Stimulated activated CD8-positive, alpha-beta memory T cell treated with anti-CD3 and anti-CD28 coated beads, Interleukin-7, amount 100 ng/mL, for 4 hours (primary cell): ENCODE results near the gene PCDH9.

Source experiments
- DNase-seq, 2 donors: peaks; one replicate each; pipeline ENCODE4 v3.0.0-alpha.2; 2020; ENCODE audit warnings: low read depth in 2 of 2

The PCDH9 gene

DNA sequence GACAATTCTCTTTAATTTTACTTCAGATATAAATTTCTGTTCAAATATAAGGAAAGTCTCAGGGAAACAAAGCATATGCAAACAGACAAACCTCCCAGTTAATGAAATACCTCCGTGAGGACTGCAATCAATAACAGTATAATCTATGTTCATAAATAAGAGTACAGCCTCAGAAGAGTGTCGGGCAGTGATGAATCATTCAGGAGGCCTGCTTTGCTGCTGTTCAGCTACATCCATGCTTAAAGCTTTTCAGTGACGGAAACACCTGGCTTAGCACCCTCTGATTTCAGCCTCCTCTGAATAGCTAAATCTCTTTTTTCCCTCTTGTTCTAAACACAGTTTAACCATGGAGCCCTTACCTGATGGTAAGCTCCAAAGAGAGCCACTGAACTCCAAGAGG lies 69.0 kb downstream of the PCDH9 start:
- no peak for DNase-seq

DNA sequence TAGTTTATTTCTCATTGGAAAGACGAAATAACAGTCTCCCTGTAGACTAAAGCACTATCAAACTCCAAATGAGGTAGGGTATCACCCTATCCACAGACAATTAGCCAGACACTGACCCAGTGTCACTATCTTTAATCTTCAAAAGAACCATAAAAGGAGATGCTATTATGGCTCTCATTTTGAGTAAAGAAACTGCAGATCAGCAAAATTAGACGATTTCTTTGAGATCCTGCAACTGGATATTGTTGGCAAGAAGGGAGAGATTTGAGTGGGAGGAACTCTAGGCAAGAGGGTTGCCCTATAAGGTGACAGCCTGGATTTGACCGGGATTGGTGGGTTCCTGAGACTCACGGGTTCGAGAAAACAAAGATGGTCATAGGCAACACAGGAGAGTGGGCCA lies 71.2 kb downstream of the PCDH9 start:
- DNase-seq = no peak

DNA sequence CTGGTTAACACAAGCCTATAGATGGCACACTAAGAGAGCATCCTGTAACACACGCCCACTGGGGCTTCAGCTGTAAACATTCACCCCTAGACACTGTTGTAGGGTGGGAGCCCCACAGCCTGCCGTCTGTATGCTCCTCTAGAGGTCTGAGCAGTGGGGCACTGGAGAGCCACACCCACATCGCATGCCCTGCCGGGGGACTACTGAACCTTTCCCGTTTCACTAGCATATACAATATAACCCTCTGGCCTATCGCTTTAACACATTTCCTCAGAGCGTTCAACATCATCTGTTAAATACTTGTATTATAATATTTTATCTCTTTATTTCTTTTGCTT lies 73.4 kb downstream of the PCDH9 start:
- DNase-seq = no peak

DNA sequence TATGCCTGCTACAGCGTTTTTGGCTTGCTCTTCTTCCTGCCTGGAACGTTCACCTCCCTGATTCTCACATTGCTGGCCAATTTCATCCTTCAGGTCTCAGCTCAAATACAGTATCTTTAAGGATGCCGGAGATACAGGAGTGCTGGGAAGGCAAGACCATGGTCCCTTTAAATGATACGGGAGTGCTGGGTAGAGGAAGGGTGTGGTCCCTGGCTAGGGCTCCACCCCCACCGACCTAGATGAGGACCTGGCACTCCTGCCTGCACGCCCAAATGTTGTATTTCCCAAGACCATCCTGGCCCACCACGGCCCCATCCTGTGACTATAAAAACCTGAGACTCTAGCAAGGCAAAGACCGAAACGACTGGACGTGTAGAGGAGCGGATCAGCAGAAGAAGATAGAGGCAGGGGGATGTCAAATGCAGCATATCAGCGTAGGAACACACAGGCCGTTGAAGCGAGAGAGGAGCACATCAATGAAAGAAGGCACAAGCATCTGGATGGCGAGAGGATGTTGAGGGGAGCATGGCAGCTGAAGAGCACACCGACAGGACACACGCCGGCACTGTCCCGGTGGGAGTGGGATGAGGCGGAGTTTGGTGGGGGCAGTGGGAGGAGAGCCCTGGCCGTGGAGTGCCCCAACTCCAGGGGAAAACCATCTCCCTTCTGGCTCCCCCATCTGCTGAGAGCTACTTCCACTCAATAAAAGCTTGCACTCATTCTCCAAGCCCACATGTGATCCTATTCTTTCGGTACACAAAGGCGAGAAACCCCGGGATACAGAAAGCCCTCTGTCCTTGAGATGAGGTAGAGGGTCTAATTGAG lies 74.0 kb downstream of the PCDH9 start:
- no peak for DNase-seq

DNA sequence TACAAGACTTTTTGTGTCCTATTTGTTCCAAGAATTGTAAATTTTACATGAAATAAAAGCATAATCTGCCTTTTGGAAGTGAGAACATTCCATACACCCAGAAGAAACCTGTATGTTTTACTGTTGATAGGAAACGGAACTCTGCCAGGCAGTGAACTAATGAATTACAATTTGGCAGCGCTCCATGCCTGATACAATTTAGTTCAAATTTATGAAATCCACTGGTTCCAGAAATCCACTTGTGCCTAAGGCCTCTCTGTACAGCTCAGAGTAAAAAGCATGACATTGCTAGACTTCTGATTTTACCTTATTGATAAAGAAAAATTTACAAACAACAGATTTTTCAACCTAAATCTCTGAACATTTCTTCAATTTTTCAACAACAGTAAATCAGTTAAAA lies 78.1 kb downstream of the PCDH9 start:
- DNase-seq = no peak

DNA sequence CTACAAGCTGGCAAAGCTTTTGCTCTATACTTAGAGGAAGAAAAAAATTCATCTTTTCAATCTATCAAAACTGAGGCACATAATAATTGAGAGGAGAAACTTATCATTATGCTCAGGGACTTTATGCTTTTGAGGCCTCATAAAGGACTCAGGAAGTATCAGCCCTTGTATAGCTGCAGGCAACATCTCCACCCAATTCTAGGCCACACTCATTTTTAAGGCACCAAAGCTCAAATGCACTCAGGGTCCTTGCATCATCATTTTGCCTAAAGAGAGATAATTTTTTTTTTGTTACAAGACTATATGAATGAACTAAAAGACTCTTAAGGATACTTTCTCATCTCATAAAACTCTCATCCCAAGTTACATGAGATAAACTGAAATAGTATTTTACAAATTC lies 78.5 kb downstream of the PCDH9 start:
- no peak for DNase-seq

DNA sequence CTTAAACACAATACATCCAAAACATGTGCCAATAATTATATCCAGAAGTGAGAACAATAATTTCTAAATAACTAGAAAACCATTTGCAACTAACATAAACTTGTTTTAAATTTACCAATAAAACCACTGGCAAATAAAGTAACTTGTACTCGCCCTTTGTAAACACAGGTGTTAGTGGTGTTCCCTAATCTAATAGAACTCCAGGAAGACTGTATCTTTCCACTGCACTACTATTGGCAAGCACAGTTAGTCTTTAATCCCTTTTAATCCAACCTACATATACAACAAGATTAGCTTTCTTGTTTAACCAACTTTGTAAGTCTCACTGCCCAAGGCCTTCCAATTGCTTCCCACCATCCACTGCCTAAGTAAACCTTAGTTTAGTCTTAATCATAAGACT lies 79.5 kb downstream of the PCDH9 start:
- DNase-seq = no peak

DNA sequence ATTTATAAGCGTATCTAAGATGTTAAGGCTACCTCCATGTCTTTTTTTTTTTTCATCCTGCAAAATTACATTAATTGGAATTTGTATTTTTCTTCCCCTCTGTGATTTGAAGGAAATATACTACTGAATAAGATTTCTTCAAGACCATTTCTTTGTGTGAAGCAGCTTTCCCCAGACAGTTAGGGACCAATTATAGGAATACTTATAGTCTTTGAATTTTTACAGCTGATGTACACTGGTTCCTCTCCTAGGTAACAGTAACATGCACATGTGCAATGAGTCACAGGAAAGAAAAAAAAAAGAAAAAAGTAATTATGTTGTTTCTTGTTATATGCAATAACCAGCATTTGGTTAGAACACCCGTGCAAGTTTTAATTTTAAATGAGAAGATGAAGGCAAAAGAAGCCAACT lies 82.0 kb downstream of the PCDH9 start:
- no peak for DNase-seq

DNA sequence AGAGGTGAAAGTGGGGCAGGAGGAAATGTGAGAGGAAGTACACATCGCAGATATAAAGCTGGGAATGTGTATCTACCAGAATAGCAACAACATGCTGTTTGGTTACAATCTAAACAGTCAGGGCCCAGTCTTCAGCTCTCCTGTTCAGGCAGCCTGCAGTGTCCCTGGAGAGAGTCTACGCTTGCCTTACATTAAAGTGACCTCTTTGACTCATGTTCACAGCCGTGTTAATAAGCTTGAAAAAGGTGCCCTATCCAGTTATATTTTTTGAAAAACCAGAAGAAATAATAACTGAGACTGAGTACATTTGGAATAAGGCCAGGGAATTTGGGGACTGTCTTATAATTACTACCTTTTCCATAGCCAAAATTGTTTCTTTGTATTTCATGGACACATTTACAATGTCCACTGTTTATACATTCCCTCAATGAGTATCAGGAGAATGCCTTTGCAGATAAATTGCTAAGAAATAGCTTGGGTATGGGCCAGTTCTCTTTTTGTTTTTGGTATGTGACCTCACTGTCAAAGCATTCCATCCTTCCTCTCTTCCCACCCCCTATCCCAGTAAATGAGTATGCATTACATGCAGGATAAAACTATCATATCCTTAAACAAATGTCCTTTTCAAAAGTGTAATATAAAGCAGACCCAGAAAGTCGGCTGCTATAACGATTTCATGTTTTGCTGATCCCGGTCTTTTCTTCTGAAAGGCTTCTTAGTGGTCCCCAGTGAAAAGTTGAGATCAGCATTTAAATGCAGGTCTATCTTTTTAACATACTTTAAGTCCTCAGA lies 82.6 kb downstream of the PCDH9 start:
- DNase-seq = no peak

DNA sequence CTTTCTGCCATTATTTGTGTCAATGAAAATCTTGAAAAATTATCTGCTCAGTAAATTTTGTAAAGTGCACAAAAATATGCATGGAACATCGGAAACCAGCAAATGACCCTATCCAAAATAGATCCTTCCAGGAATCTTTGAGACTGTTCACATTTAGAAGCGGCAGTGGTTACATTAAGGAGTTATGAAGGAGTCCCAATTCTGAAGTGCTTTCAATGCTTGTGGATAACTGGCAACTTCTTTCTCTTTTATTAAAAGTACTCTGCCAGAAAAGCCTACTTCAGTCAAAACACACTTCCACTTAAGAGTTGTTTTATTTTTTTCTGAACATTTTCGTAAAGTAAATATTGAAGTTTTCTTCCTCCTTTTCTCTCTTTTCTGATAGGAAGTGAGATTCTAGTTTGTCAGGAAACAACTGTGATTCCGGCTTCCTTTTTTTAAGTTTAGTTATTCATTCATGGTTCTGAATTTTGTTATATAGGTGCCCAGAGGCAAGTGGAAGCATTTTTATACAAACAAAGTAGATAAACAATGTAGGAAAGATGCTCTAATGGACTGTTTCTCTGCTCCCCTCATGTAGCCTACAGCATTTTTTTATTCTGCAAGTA lies 83.5 kb downstream of the PCDH9 start:
- no peak for DNase-seq

DNA sequence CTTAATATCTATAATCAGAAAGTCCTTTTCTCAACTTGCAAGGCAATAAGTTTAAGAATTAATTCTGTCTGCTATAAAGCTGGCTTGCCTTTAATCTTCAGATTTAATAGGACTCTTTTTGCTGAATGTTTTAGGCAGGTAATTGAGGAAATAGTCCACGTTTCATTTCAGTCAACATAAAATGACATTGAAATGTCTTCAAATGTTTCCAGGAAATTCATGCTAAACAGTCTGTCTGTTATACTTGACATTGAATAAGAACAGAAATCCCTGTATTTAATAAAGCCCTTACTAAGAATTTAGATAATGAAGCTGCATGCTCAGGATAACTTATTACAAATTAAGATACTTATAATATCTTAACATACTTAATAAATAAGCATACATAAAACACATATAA lies 84.2 kb downstream of the PCDH9 start:
- DNase-seq = no peak

DNA sequence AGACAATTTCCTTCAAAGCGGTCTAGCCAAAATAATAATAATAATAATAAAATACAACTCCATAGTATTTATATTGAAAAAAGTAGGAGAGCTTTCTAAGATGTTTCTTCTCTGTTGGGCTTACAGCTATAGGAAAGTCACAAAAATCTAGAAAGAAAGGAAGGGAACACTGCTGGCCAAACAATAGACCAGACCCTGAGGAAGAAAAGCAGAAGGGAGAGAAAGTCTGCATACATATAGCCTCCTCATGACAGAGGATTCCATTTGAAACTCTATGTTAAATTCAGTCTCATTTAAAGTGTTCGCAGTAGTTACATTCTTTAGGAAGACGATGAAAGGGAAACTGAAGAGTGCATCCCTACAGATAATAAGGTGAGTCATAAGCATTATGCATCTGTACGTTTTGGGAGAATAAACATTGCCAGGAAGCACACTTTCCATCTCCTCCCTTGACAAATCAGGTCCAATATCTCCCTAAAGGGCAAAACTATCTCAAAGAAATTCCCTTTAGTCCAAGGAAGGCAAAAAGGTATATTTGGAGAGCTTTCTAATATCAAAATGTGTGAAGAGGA lies 86.5 kb downstream of the PCDH9 start:
- DNase-seq = no peak

DNA sequence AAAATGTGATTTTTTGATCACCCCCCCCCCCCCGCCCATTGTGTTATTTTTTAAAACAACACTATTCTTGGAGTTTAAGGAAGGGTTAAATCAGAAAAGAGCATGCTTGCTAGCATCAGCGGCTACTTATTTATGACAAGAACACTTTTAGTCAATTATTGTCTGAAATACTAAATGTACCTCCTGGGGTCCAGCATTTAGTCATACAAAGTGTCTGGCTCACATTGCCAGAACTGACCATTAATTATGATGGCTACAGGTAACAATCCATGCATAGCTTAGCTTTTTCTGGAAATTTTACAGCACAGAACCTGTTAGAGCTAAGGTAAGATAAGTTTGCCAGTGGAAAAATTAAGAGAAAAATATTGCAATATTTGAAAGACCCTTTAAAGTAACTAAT lies 90.1 kb downstream of the PCDH9 start:
- DNase-seq = no peak

DNA sequence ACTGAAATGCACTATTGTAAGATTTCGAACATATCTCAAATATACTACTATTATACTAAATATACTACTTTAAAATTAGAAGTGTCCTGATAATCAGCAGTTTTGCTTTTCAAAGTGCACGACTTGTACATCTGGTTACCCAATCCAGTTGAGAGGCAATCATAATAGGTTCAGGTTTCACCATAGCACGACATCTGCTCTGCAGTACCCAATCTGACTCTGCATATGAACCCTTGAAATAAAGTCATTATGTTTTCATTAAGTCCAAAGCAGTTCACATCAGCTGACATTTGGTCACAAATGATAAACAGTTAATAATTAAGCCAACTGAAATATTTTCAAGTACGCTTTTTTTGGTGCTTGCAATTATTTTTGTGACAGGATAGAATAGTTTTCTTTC lies 90.6 kb downstream of the PCDH9 start:
- DNase-seq = no peak

DNA sequence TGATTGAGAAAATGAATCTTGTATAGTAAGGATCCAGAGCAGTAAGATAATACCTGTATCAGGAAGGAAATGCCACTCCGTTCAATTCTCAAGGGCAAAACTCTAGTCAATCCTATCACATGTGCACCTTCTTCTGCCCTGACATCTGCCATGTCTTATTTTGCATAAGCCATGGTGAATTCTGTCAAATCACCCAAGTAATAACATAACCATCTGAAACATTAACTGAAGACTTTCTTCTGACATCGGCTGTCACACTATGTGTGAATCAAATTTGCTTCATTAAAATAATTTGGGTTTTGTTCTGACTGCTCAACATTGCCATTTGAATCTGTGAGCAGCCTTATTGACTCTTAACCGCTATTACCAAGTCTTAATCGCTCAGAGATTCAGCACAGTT lies 91.2 kb downstream of the PCDH9 start:
- DNase-seq = no peak

DNA sequence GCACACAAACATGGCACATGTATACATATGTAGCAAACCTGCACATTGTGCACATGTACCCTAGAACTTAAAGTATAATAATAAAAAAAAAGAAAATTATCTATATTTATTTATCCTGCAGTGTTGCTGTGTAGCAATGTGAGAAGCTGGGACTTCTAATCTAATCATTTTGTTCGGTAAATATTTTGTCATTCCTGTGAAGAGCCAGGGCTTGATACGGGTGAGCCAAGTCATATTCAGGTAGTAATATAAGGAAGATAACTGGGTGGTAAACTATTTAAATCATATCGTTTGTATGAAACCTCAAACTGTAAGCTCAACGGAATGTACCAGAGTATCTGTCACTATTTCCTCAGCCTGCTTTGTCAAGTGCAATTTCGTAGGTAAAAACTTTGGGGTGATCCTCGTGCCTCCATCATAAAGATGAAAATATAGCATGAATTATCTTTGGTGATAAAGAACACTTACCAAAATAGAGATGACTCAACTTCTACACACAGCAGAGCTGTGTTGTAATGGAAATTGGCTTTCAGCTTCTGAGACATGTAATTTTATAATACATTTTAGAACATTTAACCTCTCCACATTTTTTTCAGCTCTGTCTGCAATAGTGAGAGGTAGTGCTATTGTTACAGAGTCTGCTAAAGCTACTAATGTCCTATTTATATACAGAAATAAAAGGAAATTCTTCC lies 92.9 kb downstream of the PCDH9 start:
- no peak for DNase-seq

DNA sequence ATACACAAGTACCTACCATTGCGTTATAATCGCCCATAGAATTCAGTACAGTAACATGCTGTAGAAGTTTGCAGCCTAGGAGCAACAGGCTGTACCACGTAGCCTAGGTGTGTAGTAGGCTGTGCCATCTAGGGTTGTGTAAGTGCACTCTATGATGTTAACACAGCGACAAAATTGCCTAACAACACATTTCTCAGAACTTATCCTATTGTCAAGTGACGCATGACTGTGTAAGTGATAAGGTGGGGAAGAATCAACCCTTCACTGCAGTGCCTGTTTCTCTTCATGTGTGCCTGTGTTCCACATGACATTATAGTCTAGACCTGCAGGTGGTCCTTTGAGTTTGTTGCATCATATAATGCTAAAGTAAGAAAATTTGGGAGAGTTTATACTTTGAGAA lies 94.0 kb downstream of the PCDH9 start:
- DNase-seq = no peak

DNA sequence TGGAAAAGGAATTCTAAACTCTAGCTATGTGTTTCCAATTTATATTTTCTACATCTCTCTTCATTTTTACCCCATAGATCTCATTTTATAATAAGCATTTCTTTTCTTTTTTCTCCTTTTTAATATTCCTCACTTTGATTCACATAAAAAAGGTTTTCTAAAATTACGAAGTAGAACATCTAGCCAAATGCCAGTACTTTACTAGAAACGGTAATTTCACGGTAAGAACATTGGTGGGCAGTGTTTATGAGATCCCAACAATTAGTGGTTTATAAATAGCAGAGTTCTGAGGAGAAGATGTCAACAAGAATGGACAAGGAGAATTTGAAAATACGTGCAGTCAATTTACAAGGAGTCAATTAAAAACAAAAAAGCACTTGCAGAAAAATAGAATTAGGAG lies 94.8 kb downstream of the PCDH9 start:
- DNase-seq = no peak

DNA sequence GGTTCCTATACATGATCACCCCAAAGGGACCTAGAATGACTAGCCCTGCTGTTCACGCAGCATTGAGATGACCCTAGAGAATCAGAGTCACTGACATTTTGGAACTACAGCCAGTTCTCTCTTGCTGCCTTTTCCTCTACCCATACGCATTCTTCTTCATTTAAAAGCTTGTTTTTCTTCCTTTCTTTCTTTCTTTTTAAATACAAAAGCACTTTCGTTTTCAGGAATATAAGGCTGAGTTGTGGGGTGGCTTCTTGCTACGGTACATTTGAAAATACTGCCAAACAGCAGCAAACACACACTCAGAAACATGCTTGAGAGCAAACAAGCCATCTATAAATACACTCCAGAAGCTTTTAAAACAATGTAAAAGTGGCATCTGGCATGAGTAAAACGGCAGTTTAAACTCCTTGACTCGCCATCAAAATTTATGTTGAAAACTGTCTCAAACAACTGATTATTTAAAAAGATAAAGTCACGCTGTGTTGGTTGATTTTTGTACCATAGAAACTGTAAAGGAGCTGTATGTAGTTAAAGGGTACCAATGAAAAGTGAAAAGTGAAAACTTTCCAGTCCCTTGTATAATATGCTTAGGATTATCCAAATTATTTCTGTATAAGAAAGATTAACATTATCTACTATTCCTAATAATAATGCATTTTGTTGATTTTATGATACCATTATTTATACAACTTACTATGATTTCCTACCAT lies 95.6 kb downstream of the PCDH9 start:
- DNase-seq = no peak

DNA sequence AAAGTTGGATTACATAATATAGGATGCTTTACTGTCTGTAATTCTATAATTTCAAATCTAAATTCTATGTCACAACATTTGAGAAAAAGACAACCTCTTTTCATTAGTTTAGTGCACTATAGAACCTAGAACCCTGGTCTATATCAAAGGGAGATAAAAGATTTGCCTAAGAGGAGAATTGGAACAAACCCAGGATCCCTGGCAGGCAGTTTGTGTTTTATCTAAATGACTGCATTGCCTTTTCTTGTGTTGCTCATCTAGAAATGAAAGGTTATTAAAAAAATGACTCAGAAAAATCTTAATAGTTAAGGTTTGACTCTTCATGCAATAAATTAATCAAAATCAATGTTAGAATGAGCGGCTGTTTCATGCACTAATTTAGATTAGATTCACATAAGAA lies 96.7 kb downstream of the PCDH9 start:
- no peak for DNase-seq

DNA sequence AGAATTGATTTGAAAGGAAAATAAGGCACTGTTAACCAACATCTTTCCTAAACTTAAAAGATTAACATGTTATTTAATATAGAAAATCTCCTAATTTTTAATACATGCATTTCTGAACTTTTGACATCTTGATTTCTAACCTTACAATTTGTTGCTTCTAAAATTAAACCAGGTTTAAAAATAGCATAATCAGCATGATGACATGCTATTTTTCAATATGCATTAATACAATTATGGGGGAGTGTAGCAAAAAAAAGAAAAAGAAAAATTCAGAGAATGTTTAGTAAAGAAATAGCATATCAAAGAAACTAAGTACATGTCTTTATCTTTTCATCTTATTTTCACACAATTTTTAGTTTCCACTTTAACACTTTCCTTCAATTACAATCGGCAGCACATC lies 98.7 kb downstream of the PCDH9 start:
- no peak for DNase-seq
